GM21825 (cell line): ENCODE measurements around the gene OR51F1.
"Not testable (repeated sequence)": the region's sequence is repeated elsewhere in the genome, so short reads cannot be mapped to it uniquely, and the experiment has no call there.

Source experiments
- ATAC-seq: cut with Tn5 transposase; IDR thresholded peaks from one replicate; pipeline ENCODE4 v1.9.1; 2021; ENCODE audit warnings: mild to moderate bottlenecking, moderate library complexity; ENCODE audit not compliant: unreplicated experiment

OR51F1 gene

GRCh38 chr11:4769838-4770237 is at the start of gene OR51F1:
TSS of gene OR51F1 (minus strand) at chr11:4769938. CDS start at chr11:4769938, 0 bp downstream.
- no peak for ATAC-seq

GRCh38 chr11:4809246-4809645 is 39.5 kb upstream of the OR51F1 start:
- ATAC-seq: no peak

- ATAC-seq: no peak
These were observed 38.7 kb upstream of the OR51F1 start for GRCh38 chr11:4808476-4808875.

- ATAC-seq: no peak
These were observed 34.5 kb upstream of the OR51F1 start, which contains the start of gene OR52R1 for GRCh38 chr11:4804280-4804679. TSS of gene OR52R1 (minus strand) at chr11:4804380. CDS start at chr11:4804380, 0 bp downstream.

GRCh38 chr11:4801316-4801715 is 31.6 kb upstream of the OR51F1 start:
- not testable (repeated sequence) for ATAC-seq

- ATAC-seq: no peak
These were observed 28.9 kb upstream of the OR51F1 start for GRCh38 chr11:4798427-4799183.

GRCh38 chr11:4797206-4797605 is 27.5 kb upstream of the OR51F1 start:
- no peak for ATAC-seq

GRCh38 chr11:4782454-4782853 is 12.7 kb upstream of the OR51F1 start:
- no peak for ATAC-seq

GRCh38 chr11:4768094-4768493 is 1.6 kb downstream of the OR51F1 start:
- ATAC-seq: no peak

- no peak for ATAC-seq
These were observed 3.2 kb downstream of the OR51F1 start for GRCh38 chr11:4766420-4767043.

GRCh38 chr11:4763096-4763495 is 6.6 kb downstream of the OR51F1 start:
- ATAC-seq: no peak

- no peak for ATAC-seq
These were observed 18.5 kb downstream of the OR51F1 start for GRCh38 chr11:4751201-4751600.

GRCh38 chr11:4748438-4748837 is 21.3 kb downstream of the OR51F1 start:
- no peak for ATAC-seq

- ATAC-seq: no peak
These were observed 29.0 kb downstream of the OR51F1 start for GRCh38 chr11:4740735-4741134.

GRCh38 chr11:4727171-4727570 is 42.6 kb downstream of the OR51F1 start:
- ATAC-seq: no peak

- not testable (repeated sequence) for ATAC-seq
These were observed 46.9 kb downstream of the OR51F1 start for GRCh38 chr11:4722616-4723534.
